ENCODE data around the gene CHD5. TPM values are rescaled to one million over a fixed set of nuclear protein-coding genes. Genes with fewer than 3 reads are reported as not detected.

The CHD5 gene
- total RNA-seq, 1 experiment from 2014 or later, result 1.6 TPM

DNA sequence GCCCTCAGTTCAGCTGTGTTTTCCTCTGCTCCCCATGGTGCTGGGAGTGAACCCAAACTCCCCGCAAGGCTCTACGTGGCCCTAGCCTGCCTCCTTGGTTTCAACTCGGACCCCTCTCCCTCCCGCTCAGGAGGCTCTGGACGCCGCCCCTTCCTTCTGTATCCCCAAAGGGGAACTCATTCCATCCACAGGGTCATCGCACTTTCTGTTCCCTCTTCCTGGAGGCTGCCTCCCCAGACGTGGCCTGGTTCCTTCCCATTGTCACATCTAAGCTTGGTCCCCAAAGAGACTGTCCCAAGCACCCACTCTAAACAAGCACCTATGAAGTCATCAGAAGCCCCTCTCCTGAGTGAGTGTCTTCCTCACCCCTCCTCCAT lies 123.6 kb downstream of the CHD5 start:
- no peak overlapping the region for H3T11ph ChIP-seq (ENCODE audit: low read length)
- H3K79me1 ChIP-seq (ENCODE audit: insufficient read depth, low read depth, low read length, poor library complexity, severe bottlenecking), result no peaks in the 10 kb centered on the region
- Mint-ChIP-seq H3K4me1 (peaks cover 13 to 21% of the 10 kb centered on the region in 2 experiments), H3K9me3 (no peaks in the 10 kb centered on the region; a peak in 2 of 5 replicates), H3K27me3 (ENCODE audit: low read depth) (peaks cover 19% of the 10 kb centered on the region), H3K4me3 (no peak overlapping the region), H3K36me3 (ENCODE audit: insufficient read depth in 1 of 3, low read depth in 3 of 3) (no peaks in the 10 kb centered on the region; a peak in 1 of 7 replicates), H3K27ac (peak overlapping the region in 2 of 3 experiments; percentile 80 to 96; a peak in 4 of 7 replicates)
- H3K18ac ChIP-seq (ENCODE audit: insufficient read length, low read depth, low read length), result no peak overlapping the region
- H2BK12ac ChIP-seq (ENCODE audit: insufficient read length, low read depth, low read length), result no peak overlapping the region
- no peak overlapping the region for H3K4me2 ChIP-seq (ENCODE audit: insufficient read depth, insufficient read length, low read length)
- no peaks in the 10 kb centered on the region for H3K79me2 ChIP-seq (ENCODE audit: insufficient read depth, low read length)
- no peak overlapping the region for H4K5ac ChIP-seq (ENCODE audit: insufficient read length, low read depth, low read length)
- no peak overlapping the region for H4K91ac ChIP-seq (ENCODE audit: insufficient read length, low read depth, low read length)
- H2BK15ac ChIP-seq (ENCODE audit: low read depth, low read length), result no peak overlapping the region
- peaks cover 3% of the 10 kb centered on the region for H3K23me2 ChIP-seq (ENCODE audit: insufficient read length, low read depth, low read length, poor library complexity, severe bottlenecking)
- no peak overlapping the region for H4K8ac ChIP-seq (replicated peaks; ENCODE audit: insufficient read length, low read depth, low read length)
- H2BK20ac ChIP-seq (ENCODE audit: low read depth, low read length, poor library complexity, severe bottlenecking), result no peak overlapping the region
- H2AFZ ChIP-seq (ENCODE audit: low read length), result no peak overlapping the region
- no peak overlapping the region for H3K23ac ChIP-seq (ENCODE audit: insufficient read length, low read depth, low read length)
- TF ChIP-seq, protein P1, sequence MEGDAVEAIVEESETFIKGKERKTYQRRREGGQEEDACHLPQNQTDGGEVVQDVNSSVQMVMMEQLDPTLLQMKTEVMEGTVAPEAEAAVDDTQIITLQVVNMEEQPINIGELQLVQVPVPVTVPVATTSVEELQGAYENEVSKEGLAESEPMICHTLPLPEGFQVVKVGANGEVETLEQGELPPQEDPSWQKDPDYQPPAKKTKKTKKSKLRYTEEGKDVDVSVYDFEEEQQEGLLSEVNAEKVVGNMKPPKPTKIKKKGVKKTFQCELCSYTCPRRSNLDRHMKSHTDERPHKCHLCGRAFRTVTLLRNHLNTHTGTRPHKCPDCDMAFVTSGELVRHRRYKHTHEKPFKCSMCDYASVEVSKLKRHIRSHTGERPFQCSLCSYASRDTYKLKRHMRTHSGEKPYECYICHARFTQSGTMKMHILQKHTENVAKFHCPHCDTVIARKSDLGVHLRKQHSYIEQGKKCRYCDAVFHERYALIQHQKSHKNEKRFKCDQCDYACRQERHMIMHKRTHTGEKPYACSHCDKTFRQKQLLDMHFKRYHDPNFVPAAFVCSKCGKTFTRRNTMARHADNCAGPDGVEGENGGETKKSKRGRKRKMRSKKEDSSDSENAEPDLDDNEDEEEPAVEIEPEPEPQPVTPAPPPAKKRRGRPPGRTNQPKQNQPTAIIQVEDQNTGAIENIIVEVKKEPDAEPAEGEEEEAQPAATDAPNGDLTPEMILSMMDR (conservative IDR thresholded peaks at IDR 0.05), result no peak
- H3K9ac ChIP-seq (ENCODE audit: extremely low read depth, insufficient read length, low read length), result no peak overlapping the region
- 0 out of 2 replicates have a peak, but pooled peaks cover 2% of the 10 kb centered on the region for H3K4me1 ChIP-seq (ENCODE audit: insufficient read depth, low read length)
- no CpG with 5 or more reads among the region's 8 CpGs for WGBS (ENCODE audit: extremely low coverage, insufficient read length, low lambda C conversion rate)
- no peaks in the 10 kb centered on the region for H3K9me3 ChIP-seq (ENCODE audit: control insufficient read depth, low read depth, low read length)
- peaks cover 2% of the 10 kb centered on the region for H4K20me1 ChIP-seq (ENCODE audit: control insufficient read depth, insufficient read depth, insufficient read length)
- no peak overlapping the region for H2BK5ac ChIP-seq (ENCODE audit: insufficient read length, low read length)
- no peak overlapping the region for H3K4ac ChIP-seq (ENCODE audit: low read depth, low read length)
- no peak overlapping the region for H3K56ac ChIP-seq (ENCODE audit: insufficient read length, low read depth, low read length)
- no peak overlapping the region; the same call in 1 of the 2 replicates for H3K14ac ChIP-seq (ENCODE audit: insufficient read depth, low read length)
- no peak overlapping the region for H3K27ac ChIP-seq (ENCODE audit: insufficient read length, low read depth, low read length)
- H3K27me3 ChIP-seq (ENCODE audit: insufficient read depth, low read length), result no peaks in the 10 kb centered on the region
- DNase-seq, result no peak
- no peak overlapping the region for H2AK5ac ChIP-seq (ENCODE audit: insufficient read length, low read length)
- H2BK120ac ChIP-seq (ENCODE audit: low read depth, low read length, poor library complexity, severe bottlenecking), result no peak overlapping the region
